ENCODE data around the gene NGEF.

- TF ChIP-seq CTCF (IDR thresholded peaks at IDR 0.05) (no peak), POLR2A (IDR thresholded peaks at IDR 0.05) (no peak)
Measured at GRCh38 chr2:232870018-232870765, 142.9 kb downstream of the NGEF start, which contains the start of gene SNORC.
